ENCODE data around the gene GRID2. TPM values are rescaled to one million over a fixed set of nuclear protein-coding genes. Genes with fewer than 3 reads are reported as not detected.

GRID2 gene
- polyA plus RNA-seq, 1 experiment, result not detected

- DNase-seq (ENCODE audit: low read depth, low spot score), result no peak
- no peak for TF ChIP-seq CTCF (IDR thresholded peaks at IDR 0.05; ENCODE audit: low read depth, low read length)
- ChIA-PET CTCF (interaction anchor here (1.3 kb wide), 1 partner anchor 602 kb away, joined by 4 read pairs; no protein-coding TSS in a partner anchor), POLR2A (no interaction called here)
- no peaks in the 10 kb centered on the region for H3K27me3 ChIP-seq (ENCODE audit: control insufficient read depth, insufficient read depth, low read length)
- H3K27ac ChIP-seq (ENCODE audit: low read depth, low read length), result no peak overlapping the region
- H3K4me3 ChIP-seq (ENCODE audit: low read depth, low read length), result no peak overlapping the region
- no peaks in the 10 kb centered on the region for H3K9me3 ChIP-seq (ENCODE audit: control insufficient read depth, insufficient read depth, low read length)
These were observed 1456.5 kb downstream of the GRID2 start for GRCh38 chr4:93760284-93760683.

- H3K27ac ChIP-seq (ENCODE audit: low read depth, low read length), result no peak overlapping the region
- H3K9me3 ChIP-seq (ENCODE audit: control insufficient read depth, insufficient read depth, low read length), result no peaks in the 10 kb centered on the region
- no peak for TF ChIP-seq CTCF (IDR thresholded peaks at IDR 0.05; ENCODE audit: low read depth, low read length)
- POLR2A ChIA-PET, result no interaction called here
- H3K4me3 ChIP-seq (ENCODE audit: low read depth, low read length), result no peak overlapping the region
- DNase-seq (ENCODE audit: low read depth, low spot score), result no peak
- H3K27me3 ChIP-seq (ENCODE audit: control insufficient read depth, insufficient read depth, low read length), result no peaks in the 10 kb centered on the region
- CTCF ChIA-PET, result interaction anchor here (1.3 kb wide), 1 partner anchor 603 kb away, joined by 4 read pairs; no protein-coding TSS in a partner anchor
These were observed 1457.5 kb downstream of the GRID2 start for GRCh38 chr4:93761286-93761685.

- CTCF ChIA-PET, result interaction anchor here (0.6 to 3.4 kb wide), 24 partner anchors 9 to 1377 kb away, joined by 3 to 23 read pairs (median 3); no protein-coding TSS in a partner anchor
- H3K27me3 ChIP-seq (ENCODE audit: control insufficient read depth, insufficient read depth, low read length), result peaks cover 3% of the 10 kb centered on the region
These were observed 1461.0 kb downstream of the GRID2 start for GRCh38 chr4:93764639-93765246.

DNA sequence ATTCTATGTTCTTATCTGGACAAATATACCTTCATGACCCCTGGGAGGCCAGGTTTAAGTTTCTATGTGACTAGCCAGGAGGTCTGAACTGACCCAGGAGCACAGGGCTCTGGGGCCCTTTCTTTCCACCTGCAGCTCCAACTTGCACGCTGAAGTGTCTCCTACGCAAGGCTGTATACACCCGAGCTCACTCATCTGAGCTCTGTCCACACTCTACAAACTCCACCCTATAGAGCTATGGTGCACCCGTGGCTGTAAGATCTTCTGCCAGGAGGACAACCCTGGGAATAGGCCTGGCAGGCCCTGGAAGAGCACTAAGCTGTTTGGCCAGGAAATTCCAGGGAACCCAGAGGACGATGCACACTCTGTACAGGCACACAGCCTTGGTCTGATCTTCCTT, 1464.2 kb downstream of the GRID2 start:
- H3K27me3 ChIP-seq (ENCODE audit: control insufficient read depth, insufficient read depth, low read length), result peaks cover 3% of the 10 kb centered on the region
- H3K9me3 ChIP-seq (ENCODE audit: control insufficient read depth, insufficient read depth, low read length), result no peaks in the 10 kb centered on the region
- no peak overlapping the region for H3K27ac ChIP-seq (ENCODE audit: low read depth, low read length)
- DNase-seq (ENCODE audit: low read depth, low spot score), result no peak
- POLR2A ChIA-PET, result no interaction called here
- TF ChIP-seq CTCF (IDR thresholded peaks at IDR 0.05; ENCODE audit: low read depth, low read length), result no peak
- no peak overlapping the region for H3K4me3 ChIP-seq (ENCODE audit: low read depth, low read length)
- CTCF ChIA-PET, result no interaction called here

More at GRCh38 chr4:93764639-93765246, 1461.0 kb downstream of the GRID2 start:
- DNase-seq (ENCODE audit: low read depth, low spot score), result peak; percentile 20
- TF ChIP-seq CTCF (IDR thresholded peaks at IDR 0.05; ENCODE audit: low read depth, low read length), result peak; percentile 86
- H3K9me3 ChIP-seq (ENCODE audit: control insufficient read depth, insufficient read depth, low read length), result no peaks in the 10 kb centered on the region
- POLR2A ChIA-PET, result no interaction called here
- H3K27ac ChIP-seq (ENCODE audit: low read depth, low read length), result no peak overlapping the region
- H3K4me3 ChIP-seq (ENCODE audit: low read depth, low read length), result no peak overlapping the region

GRCh38 chr4:93770201-93770600, 1466.4 kb downstream of the GRID2 start:
- Histone ChIP-seq H3K27ac (ENCODE audit: low read depth, low read length) (no peak overlapping the region), H3K27me3 (ENCODE audit: control insufficient read depth, insufficient read depth, low read length) (peaks cover 3% of the 10 kb centered on the region), H3K4me3 (ENCODE audit: low read depth, low read length) (no peak overlapping the region), H3K9me3 (ENCODE audit: control insufficient read depth, insufficient read depth, low read length) (no peaks in the 10 kb centered on the region)
- no peak for TF ChIP-seq CTCF (IDR thresholded peaks at IDR 0.05; ENCODE audit: low read depth, low read length)
- DNase-seq (ENCODE audit: low read depth, low spot score), result no peak
- CTCF ChIA-PET, result no interaction called here
- POLR2A ChIA-PET, result no interaction called here

Data from AG04450 (cell line).